HEK293 (cell line): ENCODE results near the gene TMEM203.

Experiments
- CTCF ChIA-PET: fragments of 350-600 bp; formaldehyde crosslinking; extraction: SDS; loops from one replicate; lab custom pipeline; 2021; ENCODE audit warnings: antibody characterized with exemption; lab: Yijun Ruan, JAX
- POLR2A ChIA-PET: fragments of 300-600 bp; formaldehyde crosslinking; extraction: SDS; loops from one replicate; lab custom pipeline; 2020; ENCODE audit warnings: antibody characterized with exemption, inconsistent platforms; lab: Yijun Ruan, JAX
- H3K27ac ChIP-seq: fragments of 200-500 bp; sonication (Bioruptor generic); 2 replicates; pipeline ENCODE4 v1.5.1; 2014; ENCODE audit warnings: low read depth, low read length, control low read depth, inconsistent platforms; ENCODE audit errors: extremely low read depth
- H3K36me3 ChIP-seq, 2 experiments: fragments of 200-500 bp in 1 of 2; sonication (Bioruptor generic) in 1 of 2; 1 replicate in 1 of 2; 2 replicates in 1 of 2; pipeline ENCODE4 v1.5.1; 2014 to 2017; ENCODE audit warnings: inconsistent platforms in 2 of 2, low read length in 2 of 2; ENCODE audit not compliant: control insufficient read depth in 2 of 2, insufficient read depth in 1 of 2
- H3K4me1 ChIP-seq: fragments of 200-500 bp; sonication (Bioruptor generic); 2 replicates; pipeline ENCODE4 v1.5.1; 2014; ENCODE audit warnings: mild to moderate bottlenecking, low read length, inconsistent platforms; ENCODE audit not compliant: control insufficient read depth, insufficient read depth
- H3K4me3 ChIP-seq: 2 replicates; pipeline ENCODE4 v1.5.1; 2011; ENCODE audit warnings: low read depth, mild to moderate bottlenecking, control low read depth, low read length, moderate library complexity
- H3K9me3 ChIP-seq: fragments of 200-500 bp; sonication (Bioruptor generic); 2 replicates; pipeline ENCODE4 v1.5.1; 2014; ENCODE audit warnings: low read depth, low read length, inconsistent platforms; ENCODE audit not compliant: control insufficient read depth, insufficient read depth
- EGR2 ChIP-seq: fragments of 450-650 bp; formaldehyde crosslinking; IDR thresholded peaks from 2 replicates; pipeline ENCODE4 v1.5.1; 2016; ENCODE audit warnings: low read depth, missing biosample characterization, missing genetic modification characterization
- GLIS1 ChIP-seq: fragments of 450-650 bp; formaldehyde crosslinking; IDR thresholded peaks from 2 replicates; pipeline ENCODE4 v1.5.1; 2016; ENCODE audit warnings: missing biosample characterization, missing genetic modification characterization
- HOXA7 ChIP-seq: sonication (generic); formaldehyde crosslinking; IDR thresholded peaks from 2 replicates; pipeline ENCODE4 v1.8.1; 2022; ENCODE audit warnings: missing genetic modification reagents, borderline replicate concordance
- KLF10 ChIP-seq: fragments of 450-650 bp; IDR thresholded peaks from 2 replicates; pipeline ENCODE4 v1.5.1; 2018; ENCODE audit warnings: missing biosample characterization, mild to moderate bottlenecking, missing genetic modification characterization
- MZF1 ChIP-seq: fragments of 450-650 bp; formaldehyde crosslinking; IDR thresholded peaks from 2 replicates; pipeline ENCODE4 v1.5.1; 2017; ENCODE audit warnings: missing biosample characterization, missing genetic modification characterization, borderline replicate concordance
- SCRT2 ChIP-seq: fragments of 450-650 bp; formaldehyde crosslinking; IDR thresholded peaks from 2 replicates; pipeline ENCODE4 v1.5.1; 2016; ENCODE audit warnings: missing biosample characterization, missing genetic modification characterization
- ZBTB20 ChIP-seq: fragments of 450-650 bp; formaldehyde crosslinking; IDR thresholded peaks from 2 replicates; pipeline ENCODE4 v1.5.1; 2016; ENCODE audit warnings: missing biosample characterization, missing genetic modification characterization
- ZFHX2 ChIP-seq: fragments of 450-650 bp; formaldehyde crosslinking; conservative IDR thresholded peaks from 2 replicates; pipeline ENCODE4 v1.5.1; 2016; ENCODE audit warnings: missing biosample characterization, missing genetic modification characterization
- ZNF112 ChIP-seq: fragments of 450-650 bp; formaldehyde crosslinking; IDR thresholded peaks from 2 replicates; pipeline ENCODE4 v1.5.0; 2017; ENCODE audit warnings: missing biosample characterization, missing genetic modification characterization
- ZNF114 ChIP-seq: fragments of 450-650 bp; formaldehyde crosslinking; IDR thresholded peaks from 2 replicates; pipeline ENCODE4 v1.5.0; 2017; ENCODE audit warnings: missing biosample characterization, missing genetic modification characterization
- ZNF157 ChIP-seq: fragments of 450-650 bp; formaldehyde crosslinking; IDR thresholded peaks from 2 replicates; pipeline ENCODE4 v1.5.1; 2016; ENCODE audit warnings: missing biosample characterization, missing genetic modification characterization
- ZNF16 ChIP-seq: fragments of 450-650 bp; formaldehyde crosslinking; IDR thresholded peaks from 2 replicates; pipeline ENCODE4 v1.5.1; 2016; ENCODE audit warnings: low read depth, missing biosample characterization, missing genetic modification characterization
- ZNF169 ChIP-seq: fragments of 450-650 bp; formaldehyde crosslinking; IDR thresholded peaks from 2 replicates; pipeline ENCODE4 v1.5.1; 2016; ENCODE audit warnings: missing biosample characterization, missing genetic modification characterization
- ZNF433 ChIP-seq: fragments of 450-650 bp; formaldehyde crosslinking; IDR thresholded peaks from 2 replicates; pipeline ENCODE4 v1.5.1; 2016; ENCODE audit warnings: missing biosample characterization, missing genetic modification characterization, low read depth
- ZNF521 ChIP-seq: fragments of 450-650 bp; formaldehyde crosslinking; IDR thresholded peaks from 2 replicates; pipeline ENCODE4 v1.5.1; 2017; ENCODE audit warnings: missing biosample characterization, mild to moderate bottlenecking, missing genetic modification characterization
- ZNF600 ChIP-seq: fragments of 450-650 bp; formaldehyde crosslinking; IDR thresholded peaks from 2 replicates; pipeline ENCODE4 v1.5.1; 2016; ENCODE audit warnings: missing biosample characterization, missing genetic modification characterization
- ZNF626 ChIP-seq: fragments of 450-650 bp; sonication (Bioruptor Pico); formaldehyde crosslinking; IDR thresholded peaks from 2 replicates; pipeline ENCODE4 v1.5.1; 2018; ENCODE audit warnings: missing biosample characterization, missing genetic modification characterization, inconsistent platforms
- ZNF785 ChIP-seq: fragments of 450-650 bp; formaldehyde crosslinking; IDR thresholded peaks from 2 replicates; pipeline ENCODE4 v1.5.1; 2016; ENCODE audit warnings: missing biosample characterization, missing genetic modification characterization
- ZSCAN23 ChIP-seq: fragments of 450-650 bp; formaldehyde crosslinking; IDR thresholded peaks from 2 replicates; pipeline ENCODE4 v1.5.1; 2016; ENCODE audit warnings: missing biosample characterization, missing genetic modification characterization
- TF ChIP-seq, protein P1 (sequence below): fragments of 450-650 bp; formaldehyde crosslinking; IDR thresholded peaks from 2 replicates; pipeline ENCODE4 v1.5.1; 2016; ENCODE audit warnings: missing biosample characterization, missing genetic modification characterization
- TF ChIP-seq, protein P2 (sequence below): fragments of 450-650 bp; formaldehyde crosslinking; IDR thresholded peaks from 2 replicates; pipeline ENCODE4 v1.5.1; 2016; ENCODE audit warnings: missing biosample characterization, missing genetic modification characterization
- TF ChIP-seq, protein P3 (sequence below): fragments of 450-650 bp; formaldehyde crosslinking; IDR thresholded peaks from 2 replicates; pipeline ENCODE4 v1.5.1; 2016; ENCODE audit warnings: missing biosample characterization, missing genetic modification characterization
- TF ChIP-seq, protein P4 (sequence below): fragments of 450-650 bp; formaldehyde crosslinking; IDR thresholded peaks from 2 replicates; pipeline ENCODE4 v1.5.1; 2016; ENCODE audit warnings: missing biosample characterization, missing genetic modification characterization
- TF ChIP-seq, protein P5 (sequence below): fragments of 450-650 bp; formaldehyde crosslinking; IDR thresholded peaks from 2 replicates; pipeline ENCODE4 v1.5.1; 2016; ENCODE audit warnings: missing biosample characterization, missing genetic modification characterization

The TMEM203 gene

DNA sequence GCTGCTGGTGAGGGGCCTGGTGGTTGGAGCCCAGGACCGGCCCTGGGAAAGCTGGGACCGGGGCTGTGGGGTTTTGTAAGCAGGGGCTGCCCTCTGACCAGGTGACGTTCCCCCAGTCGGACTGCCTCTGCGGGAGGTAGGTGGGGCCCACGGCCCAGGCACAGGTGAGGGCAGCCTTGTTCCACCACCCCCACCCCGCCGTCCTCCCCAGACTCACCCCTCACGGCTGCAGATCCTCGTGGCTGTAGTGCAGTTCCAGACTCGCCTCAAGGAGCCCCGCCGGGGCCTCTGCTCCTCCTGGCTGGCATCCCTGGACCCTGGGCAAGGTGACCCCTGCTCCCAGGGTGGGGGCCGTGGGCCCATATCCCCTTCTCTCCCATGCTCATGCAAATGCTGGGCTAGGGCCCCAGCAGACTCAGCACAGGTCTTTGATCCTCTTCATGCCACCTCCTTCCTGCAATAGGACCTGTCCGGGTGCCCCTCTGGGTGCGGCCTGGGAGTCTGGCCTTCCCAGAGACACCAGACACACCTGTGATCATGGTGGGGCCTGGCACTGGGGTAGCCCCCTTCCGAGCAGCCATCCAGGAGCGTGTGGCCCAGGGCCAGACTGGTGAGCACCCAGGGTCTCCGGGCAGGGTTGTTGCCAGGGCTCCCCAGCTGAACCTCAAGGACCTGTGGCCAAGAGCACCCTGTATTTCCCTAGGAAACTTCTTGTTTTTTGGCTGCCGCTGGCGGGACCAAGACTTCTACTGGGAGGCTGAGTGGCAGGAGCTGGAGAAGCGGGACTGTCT, 9.9 kb upstream of the TMEM203 start:
- Histone ChIP-seq H3K4me1 (no peaks in the 10 kb centered on the region), H3K36me3 (peaks cover 0 to 84% of the 10 kb centered on the region in 2 experiments; a peak in 2 of 3 replicates)
- POLR2A ChIA-PET, result interaction anchor here (0.6 to 17.2 kb wide), 4 partner anchors 7 to 64 kb away, joined by 4 to 304 read pairs (median 157); partner anchors contain the start of genes CYSRT1, NDOR1, RNF208 and RNF224

DNA sequence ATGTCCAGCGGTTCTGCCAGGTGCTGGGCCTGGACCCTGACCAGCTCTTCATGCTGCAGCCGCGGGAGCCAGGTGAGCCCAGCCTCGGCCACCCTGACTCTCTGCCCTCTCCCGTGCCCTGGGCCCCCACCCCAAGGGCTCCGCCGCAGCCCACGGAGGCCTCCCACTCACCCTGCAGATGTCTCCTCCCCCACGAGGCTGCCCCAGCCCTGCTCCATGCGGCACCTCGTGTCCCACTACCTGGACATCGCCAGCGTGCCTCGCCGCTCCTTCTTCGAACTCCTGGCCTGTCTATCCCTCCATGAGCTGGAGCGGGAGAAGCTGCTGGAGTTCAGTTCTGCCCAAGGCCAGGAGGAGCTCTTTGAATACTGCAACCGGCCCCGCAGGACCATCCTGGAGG, 9.2 kb upstream of the TMEM203 start:
- ChIA-PET CTCF (interaction anchor here (0.5 to 1.1 kb wide), 2 partner anchors 22 to 96 kb away, joined by 3 to 8 read pairs; no protein-coding TSS in a partner anchor), POLR2A (interaction anchor here (0.5 to 17.2 kb wide), 7 partner anchors 6 to 513 kb away, joined by 3 to 304 read pairs (median 4); partner anchors contain the start of genes CYSRT1, NDOR1, RNF208 and RNF224)

More for the DNA sequence above, 9.9 kb upstream of the TMEM203 start:
- Histone ChIP-seq H3K27ac (no peak overlapping the region), H3K9me3 (no peaks in the 10 kb centered on the region), H3K4me3 (no peak overlapping the region)
- TF ChIP-seq ZNF785 (tag by site-specific recombination), result no peak
- TF ChIP-seq, protein P1, sequence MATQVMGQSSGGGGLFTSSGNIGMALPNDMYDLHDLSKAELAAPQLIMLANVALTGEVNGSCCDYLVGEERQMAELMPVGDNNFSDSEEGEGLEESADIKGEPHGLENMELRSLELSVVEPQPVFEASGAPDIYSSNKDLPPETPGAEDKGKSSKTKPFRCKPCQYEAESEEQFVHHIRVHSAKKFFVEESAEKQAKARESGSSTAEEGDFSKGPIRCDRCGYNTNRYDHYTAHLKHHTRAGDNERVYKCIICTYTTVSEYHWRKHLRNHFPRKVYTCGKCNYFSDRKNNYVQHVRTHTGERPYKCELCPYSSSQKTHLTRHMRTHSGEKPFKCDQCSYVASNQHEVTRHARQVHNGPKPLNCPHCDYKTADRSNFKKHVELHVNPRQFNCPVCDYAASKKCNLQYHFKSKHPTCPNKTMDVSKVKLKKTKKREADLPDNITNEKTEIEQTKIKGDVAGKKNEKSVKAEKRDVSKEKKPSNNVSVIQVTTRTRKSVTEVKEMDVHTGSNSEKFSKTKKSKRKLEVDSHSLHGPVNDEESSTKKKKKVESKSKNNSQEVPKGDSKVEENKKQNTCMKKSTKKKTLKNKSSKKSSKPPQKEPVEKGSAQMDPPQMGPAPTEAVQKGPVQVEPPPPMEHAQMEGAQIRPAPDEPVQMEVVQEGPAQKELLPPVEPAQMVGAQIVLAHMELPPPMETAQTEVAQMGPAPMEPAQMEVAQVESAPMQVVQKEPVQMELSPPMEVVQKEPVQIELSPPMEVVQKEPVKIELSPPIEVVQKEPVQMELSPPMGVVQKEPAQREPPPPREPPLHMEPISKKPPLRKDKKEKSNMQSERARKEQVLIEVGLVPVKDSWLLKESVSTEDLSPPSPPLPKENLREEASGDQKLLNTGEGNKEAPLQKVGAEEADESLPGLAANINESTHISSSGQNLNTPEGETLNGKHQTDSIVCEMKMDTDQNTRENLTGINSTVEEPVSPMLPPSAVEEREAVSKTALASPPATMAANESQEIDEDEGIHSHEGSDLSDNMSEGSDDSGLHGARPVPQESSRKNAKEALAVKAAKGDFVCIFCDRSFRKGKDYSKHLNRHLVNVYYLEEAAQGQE (tag by site-specific recombination), result no peak
- peak; percentile 2; the same call in 1 of the 2 replicates for TF ChIP-seq SCRT2 (tag by site-specific recombination)
- CTCF ChIA-PET, result interaction anchor here (1.4 kb wide), 1 partner anchor 9 kb away, joined by 3 read pairs; no protein-coding TSS in a partner anchor

More for the DNA sequence above, 9.2 kb upstream of the TMEM203 start:
- H3K9me3 ChIP-seq, result no peaks in the 10 kb centered on the region
- H3K4me1 ChIP-seq, result no peaks in the 10 kb centered on the region
- no peak overlapping the region for H3K27ac ChIP-seq
- H3K36me3 ChIP-seq, result peaks cover 3 to 84% of the 10 kb centered on the region in 2 experiments; a peak in 2 of 3 replicates
- TF ChIP-seq ZFHX2 (tag by site-specific recombination) (peak; percentile 72), ZNF16 (no peak), SCRT2 (tag by site-specific recombination) (no peak), KLF10 (tag by site-specific recombination) (no peak), ZNF433 (no peak), ZNF169 (tag by site-specific recombination) (no peak), ZBTB20 (no peak), EGR2 (peak; percentile 83), MZF1 (tag by site-specific recombination) (no peak), HOXA7 (CRISPR knock-in tag) (no peak), ZNF521 (no peak), ZNF600 (0 out of 2 replicates have a peak, but pooled peaks have one; percentile 19), ZSCAN23 (no peak), ZNF626 (tag by site-specific recombination) (no peak), GLIS1 (tag by site-specific recombination) (no peak), ZNF114 (tag by site-specific recombination) (no peak), ZNF157 (tag by site-specific recombination) (no peak), ZNF112 (no peak)
- TF ChIP-seq, protein P2, sequence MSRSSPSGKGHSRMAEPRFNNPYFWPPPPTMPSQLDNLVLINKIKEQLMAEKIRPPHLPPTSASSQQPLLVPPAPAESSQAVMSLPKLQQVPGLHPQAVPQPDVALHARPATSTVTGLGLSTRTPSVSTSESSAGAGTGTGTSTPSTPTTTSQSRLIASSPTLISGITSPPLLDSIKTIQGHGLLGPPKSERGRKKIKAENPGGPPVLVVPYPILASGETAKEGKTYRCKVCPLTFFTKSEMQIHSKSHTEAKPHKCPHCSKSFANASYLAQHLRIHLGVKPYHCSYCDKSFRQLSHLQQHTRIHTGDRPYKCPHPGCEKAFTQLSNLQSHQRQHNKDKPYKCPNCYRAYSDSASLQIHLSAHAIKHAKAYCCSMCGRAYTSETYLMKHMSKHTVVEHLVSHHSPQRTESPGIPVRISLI (tag by site-specific recombination), result no peak
- TF ChIP-seq, protein P3, sequence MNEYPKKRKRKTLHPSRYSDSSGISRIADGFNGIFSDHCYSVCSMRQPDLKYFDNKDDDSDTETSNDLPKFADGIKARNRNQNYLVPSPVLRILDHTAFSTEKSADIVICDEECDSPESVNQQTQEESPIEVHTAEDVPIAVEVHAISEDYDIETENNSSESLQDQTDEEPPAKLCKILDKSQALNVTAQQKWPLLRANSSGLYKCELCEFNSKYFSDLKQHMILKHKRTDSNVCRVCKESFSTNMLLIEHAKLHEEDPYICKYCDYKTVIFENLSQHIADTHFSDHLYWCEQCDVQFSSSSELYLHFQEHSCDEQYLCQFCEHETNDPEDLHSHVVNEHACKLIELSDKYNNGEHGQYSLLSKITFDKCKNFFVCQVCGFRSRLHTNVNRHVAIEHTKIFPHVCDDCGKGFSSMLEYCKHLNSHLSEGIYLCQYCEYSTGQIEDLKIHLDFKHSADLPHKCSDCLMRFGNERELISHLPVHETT (tag by site-specific recombination), result no peak
- TF ChIP-seq, protein P4, sequence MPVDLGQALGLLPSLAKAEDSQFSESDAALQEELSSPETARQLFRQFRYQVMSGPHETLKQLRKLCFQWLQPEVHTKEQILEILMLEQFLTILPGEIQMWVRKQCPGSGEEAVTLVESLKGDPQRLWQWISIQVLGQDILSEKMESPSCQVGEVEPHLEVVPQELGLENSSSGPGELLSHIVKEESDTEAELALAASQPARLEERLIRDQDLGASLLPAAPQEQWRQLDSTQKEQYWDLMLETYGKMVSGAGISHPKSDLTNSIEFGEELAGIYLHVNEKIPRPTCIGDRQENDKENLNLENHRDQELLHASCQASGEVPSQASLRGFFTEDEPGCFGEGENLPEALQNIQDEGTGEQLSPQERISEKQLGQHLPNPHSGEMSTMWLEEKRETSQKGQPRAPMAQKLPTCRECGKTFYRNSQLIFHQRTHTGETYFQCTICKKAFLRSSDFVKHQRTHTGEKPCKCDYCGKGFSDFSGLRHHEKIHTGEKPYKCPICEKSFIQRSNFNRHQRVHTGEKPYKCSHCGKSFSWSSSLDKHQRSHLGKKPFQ (tag by site-specific recombination), result no peak
- TF ChIP-seq, protein P5, sequence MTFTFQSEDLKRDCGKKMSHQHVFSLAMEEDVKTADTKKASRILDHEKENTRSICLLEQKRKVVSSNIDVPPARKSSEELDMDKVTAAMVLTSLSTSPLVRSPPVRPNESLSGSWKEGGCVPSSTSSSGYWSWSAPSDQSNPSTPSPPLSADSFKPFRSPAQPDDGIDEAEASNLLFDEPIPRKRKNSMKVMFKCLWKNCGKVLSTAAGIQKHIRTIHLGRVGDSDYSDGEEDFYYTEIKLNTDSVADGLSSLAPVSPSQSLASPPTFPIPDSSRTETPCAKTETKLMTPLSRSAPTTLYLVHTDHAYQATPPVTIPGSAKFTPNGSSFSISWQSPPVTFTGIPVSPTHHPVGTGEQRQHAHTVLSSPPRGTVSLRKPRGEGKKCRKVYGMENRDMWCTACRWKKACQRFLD (tag by site-specific recombination), result no peak
- no peak overlapping the region for H3K4me3 ChIP-seq
